Ishikawa (cell line): ENCODE data around the gene SPC24.

Experiments used
- CEBPB ChIP-seq: IDR thresholded peaks from 2 replicates; pipeline ENCODE4 v1.6.1; 2012
- CREB1 ChIP-seq: IDR thresholded peaks from 2 replicates; pipeline ENCODE4 v1.6.1; 2012; ENCODE audit warnings: low read depth
- EGR1 ChIP-seq: IDR thresholded peaks from 2 replicates; pipeline ENCODE4 v1.6.1; 2012
- EP300 ChIP-seq: IDR thresholded peaks from 2 replicates; pipeline ENCODE4 v1.6.1; 2012; ENCODE audit warnings: borderline replicate concordance
- FOXM1 ChIP-seq: IDR thresholded peaks from 2 replicates; pipeline ENCODE4 v1.6.1; 2012; ENCODE audit warnings: low read depth, borderline replicate concordance
- NFIC ChIP-seq: IDR thresholded peaks from 2 replicates; pipeline ENCODE4 v1.6.1; 2012
- RAD21 ChIP-seq: IDR thresholded peaks from 2 replicates; pipeline ENCODE4 v1.6.1; 2012; ENCODE audit warnings: low read depth
- REST ChIP-seq: IDR thresholded peaks from 2 replicates; pipeline ENCODE4 v1.6.1; 2012; ENCODE audit warnings: low read depth, mild to moderate bottlenecking
- TAF1 ChIP-seq: IDR thresholded peaks from 2 replicates; pipeline ENCODE4 v1.6.1; 2012; ENCODE audit warnings: low read depth, mild to moderate bottlenecking
- TCF12 ChIP-seq: IDR thresholded peaks from 2 replicates; pipeline ENCODE4 v1.6.1; 2012; ENCODE audit warnings: low read depth
- TEAD4 ChIP-seq: IDR thresholded peaks from 2 replicates; pipeline ENCODE4 v1.6.1; 2012
- YY1 ChIP-seq: IDR thresholded peaks from 2 replicates; pipeline ENCODE4 v1.6.1; 2012; ENCODE audit warnings: low read depth
- ZBTB7A ChIP-seq: IDR thresholded peaks from 2 replicates; pipeline ENCODE4 v1.6.1; 2012; ENCODE audit warnings: low read depth
- TF ChIP-seq, protein P1 (sequence below): IDR thresholded peaks from 2 replicates; pipeline ENCODE4 v1.6.1; 2012
- TF ChIP-seq, protein P2 (sequence below): IDR thresholded peaks from 2 replicates; pipeline ENCODE4 v1.6.1; 2012

SPC24 gene

GRCh38 chr19:11152318-11153062 lies 3.1 kb downstream of the SPC24 start:
- TF ChIP-seq ZBTB7A (no peak), CREB1 (no peak)

DNA sequence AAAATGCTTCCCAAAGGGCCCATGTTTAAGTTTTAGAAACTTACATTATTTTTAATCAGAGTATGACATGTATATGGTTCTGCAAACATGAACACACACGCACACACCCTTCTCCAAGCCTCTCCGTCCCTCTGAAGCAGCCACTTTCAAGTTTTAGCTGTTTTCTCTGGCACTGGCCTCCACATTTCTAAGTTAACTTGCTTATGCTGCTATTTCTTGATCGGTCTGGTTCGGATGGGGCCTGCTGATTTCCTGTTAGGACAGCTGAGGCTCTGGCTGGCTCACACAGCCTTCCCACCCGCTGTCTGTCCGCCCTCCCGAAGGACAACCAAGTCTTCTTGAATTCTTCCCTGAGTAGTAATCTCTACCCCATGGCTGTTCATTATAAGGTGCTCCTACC lies 4.4 kb downstream of the SPC24 start:
- TF ChIP-seq YY1 (no peak), REST (no peak), RAD21 (no peak), EGR1 (no peak), EP300 (no peak), TCF12 (no peak), ZBTB7A (no peak), CEBPB (no peak), NFIC (no peak), FOXM1 (no peak), TEAD4 (no peak), CREB1 (no peak), TAF1 (no peak)
- TF ChIP-seq, protein P1, sequence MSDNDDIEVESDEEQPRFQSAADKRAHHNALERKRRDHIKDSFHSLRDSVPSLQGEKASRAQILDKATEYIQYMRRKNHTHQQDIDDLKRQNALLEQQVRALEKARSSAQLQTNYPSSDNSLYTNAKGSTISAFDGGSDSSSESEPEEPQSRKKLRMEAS: no peak
- TF ChIP-seq, protein P2, sequence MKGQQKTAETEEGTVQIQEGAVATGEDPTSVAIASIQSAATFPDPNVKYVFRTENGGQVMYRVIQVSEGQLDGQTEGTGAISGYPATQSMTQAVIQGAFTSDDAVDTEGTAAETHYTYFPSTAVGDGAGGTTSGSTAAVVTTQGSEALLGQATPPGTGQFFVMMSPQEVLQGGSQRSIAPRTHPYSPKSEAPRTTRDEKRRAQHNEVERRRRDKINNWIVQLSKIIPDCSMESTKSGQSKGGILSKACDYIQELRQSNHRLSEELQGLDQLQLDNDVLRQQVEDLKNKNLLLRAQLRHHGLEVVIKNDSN: no peak

DNA sequence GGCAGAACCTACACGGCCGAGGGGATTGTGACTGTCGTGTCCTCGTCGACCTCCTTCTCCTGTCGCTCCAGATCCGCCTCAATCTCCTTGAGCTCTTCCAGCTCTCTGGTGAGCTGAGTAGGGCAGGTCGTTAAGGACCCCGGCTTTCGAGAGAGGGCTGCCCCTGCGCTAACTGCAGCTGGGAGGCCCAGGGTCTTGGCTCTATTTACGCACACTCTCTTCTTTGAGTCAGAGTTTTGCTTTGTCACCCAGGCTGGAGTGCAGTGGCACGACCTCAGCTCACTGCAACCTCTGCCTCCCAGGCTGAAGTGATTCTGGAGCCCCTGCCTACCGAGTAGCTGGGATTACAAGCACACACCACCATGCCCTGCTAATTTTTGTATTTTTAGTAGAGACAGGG lies 7.6 kb downstream of the SPC24 start:
- TF ChIP-seq ZBTB7A (no peak), CREB1 (no peak)

DNA sequence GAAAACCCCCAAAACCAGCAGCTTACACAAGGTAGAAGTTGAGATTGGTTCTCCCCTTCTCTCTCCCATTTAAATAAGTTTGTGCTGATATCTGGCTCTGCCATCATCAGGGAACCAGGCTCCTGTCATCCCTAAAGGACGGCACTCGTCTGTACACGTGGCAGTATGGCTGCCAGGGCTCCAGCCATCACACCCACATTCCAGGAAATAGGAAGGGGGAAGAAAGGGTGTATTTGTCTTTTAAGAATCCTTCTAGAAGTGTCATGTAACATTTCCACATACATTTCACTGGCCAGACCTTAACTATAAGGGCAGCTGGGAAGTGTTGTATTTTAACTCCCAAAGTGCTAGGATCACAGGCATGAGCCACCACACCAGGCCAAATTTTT lies 10.1 kb downstream of the SPC24 start:
- TF ChIP-seq TEAD4 (peak; percentile 25; the same call in 1 of the 2 replicates), EP300 (no peak), CEBPB (no peak)

DNA sequence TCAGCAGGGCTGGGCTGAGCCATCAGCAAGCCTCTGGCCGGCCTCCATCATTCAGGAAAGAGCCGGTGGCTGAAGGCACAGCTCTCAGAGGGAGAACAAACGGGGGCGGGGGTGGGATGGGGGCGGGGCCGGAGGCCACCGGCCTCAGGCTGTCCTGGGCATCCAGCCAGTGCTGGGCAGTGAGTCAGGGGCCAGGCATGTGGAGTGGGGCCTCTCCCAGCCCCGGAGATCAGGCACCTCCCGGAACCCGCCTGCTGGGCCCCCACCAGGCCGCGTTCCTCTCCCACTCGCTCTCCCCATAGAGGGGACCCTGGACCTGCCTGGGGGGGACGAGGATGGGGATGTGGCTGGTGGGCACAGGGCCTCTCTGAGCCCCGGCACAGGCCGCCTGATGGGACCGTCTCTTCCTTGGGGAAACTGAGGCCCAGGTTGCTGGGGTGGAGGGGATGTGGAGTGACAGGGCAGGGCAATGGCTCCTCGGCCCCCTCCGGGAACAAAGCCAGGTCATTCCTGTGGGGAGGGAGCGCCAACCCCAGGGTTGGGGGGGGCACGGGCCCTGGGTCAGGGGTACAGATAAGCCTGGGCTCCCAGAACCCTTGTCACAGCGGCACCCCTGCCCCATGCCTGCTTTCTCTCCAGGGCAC lies 12.9 kb downstream of the SPC24 start:
- TF ChIP-seq RAD21 (no peak; the same call in 1 of the 2 replicates), ZBTB7A (peak; percentile 78), TAF1 (0 out of 2 replicates have a peak, but pooled peaks have one; percentile 16), EGR1 (no peak; the same call in 1 of the 2 replicates), TCF12 (peak; percentile 86), EP300 (peak; percentile 90), TEAD4 (peak; percentile 93), FOXM1 (peak; percentile 75), NFIC (peak; percentile 94), YY1 (peak; percentile 30; the same call in 1 of the 2 replicates), CREB1 (no peak), CEBPB (no peak)
- TF ChIP-seq, protein P1: peak; percentile 52; the same call in 1 of the 2 replicates

- no peak for TF ChIP-seq TAF1
Measured at GRCh38 chr19:11141937-11142527, 13.6 kb downstream of the SPC24 start.

GRCh38 chr19:11140896-11141295 lies 14.7 kb downstream of the SPC24 start:
- TF ChIP-seq FOXM1 (no peak), TEAD4 (no peak), NFIC (no peak), RAD21 (no peak), EGR1 (no peak), TAF1 (no peak), CREB1 (no peak), YY1 (no peak), CEBPB (no peak), TCF12 (no peak)
- TF ChIP-seq, protein P2: no peak
